IPS-11a (cell line): ENCODE measurements around the gene SPRED2.

Source experiments
- H3K4me3 ChIP-seq: one replicate; pipeline ENCODE4 v1.5.1; 2013; ENCODE audit warnings: low read depth, low read length, control low read depth

SPRED2 gene

GRCh38 chr2:65316072-65316471, 116.3 kb downstream of the SPRED2 start:
- no peak overlapping the region for H3K4me3 ChIP-seq

DNA sequence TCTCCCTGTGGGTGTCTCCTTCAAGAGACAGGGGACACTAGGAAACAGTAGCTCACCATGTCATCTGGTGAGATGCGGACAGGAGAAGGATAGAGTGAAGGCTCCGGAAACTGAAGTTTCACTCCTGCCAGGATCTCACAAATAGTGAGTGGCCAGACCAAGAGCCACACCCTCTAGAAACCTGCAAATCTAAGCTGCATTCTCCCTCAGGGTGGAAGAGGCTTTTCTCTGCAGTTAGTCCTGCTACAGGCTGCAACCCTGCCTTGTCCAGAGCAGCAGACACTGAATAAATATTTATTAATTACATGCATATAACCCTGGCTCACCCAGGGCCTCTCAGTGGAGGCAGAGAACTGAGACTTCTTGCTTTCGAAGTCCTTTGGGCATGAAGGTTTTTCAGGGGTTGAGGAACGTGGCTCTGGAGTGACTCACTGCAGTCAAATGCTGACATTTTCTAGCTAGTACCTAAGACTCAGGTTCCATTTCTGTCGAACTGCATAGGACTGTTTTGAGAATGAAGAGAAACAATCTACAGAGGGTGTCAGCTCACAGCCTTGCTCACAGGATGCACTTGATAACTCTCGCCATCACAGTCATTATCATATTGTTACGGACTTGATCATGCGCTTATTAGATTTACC, 117.5 kb downstream of the SPRED2 start:
- no peak overlapping the region for H3K4me3 ChIP-seq

DNA sequence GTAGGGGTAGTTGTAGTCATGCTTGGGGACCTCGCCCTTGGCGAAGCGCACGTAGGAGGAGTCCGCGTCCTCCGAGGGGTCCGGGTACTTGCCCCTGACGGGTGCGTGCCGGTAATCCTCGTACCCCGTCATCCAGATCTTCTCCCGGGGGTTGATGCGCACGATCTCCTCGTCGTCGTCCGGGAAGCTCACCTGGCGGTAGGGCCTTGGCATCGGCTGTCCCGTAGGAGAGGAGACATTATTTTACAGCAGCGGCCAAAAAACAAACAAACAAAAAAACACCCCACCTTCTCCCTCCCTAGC, 118.5 kb downstream of the SPRED2 start:
- no peak overlapping the region for H3K4me3 ChIP-seq

GRCh38 chr2:65313126-65313953, 119.1 kb downstream of the SPRED2 start:
- H3K4me3 ChIP-seq, result no peak overlapping the region

DNA sequence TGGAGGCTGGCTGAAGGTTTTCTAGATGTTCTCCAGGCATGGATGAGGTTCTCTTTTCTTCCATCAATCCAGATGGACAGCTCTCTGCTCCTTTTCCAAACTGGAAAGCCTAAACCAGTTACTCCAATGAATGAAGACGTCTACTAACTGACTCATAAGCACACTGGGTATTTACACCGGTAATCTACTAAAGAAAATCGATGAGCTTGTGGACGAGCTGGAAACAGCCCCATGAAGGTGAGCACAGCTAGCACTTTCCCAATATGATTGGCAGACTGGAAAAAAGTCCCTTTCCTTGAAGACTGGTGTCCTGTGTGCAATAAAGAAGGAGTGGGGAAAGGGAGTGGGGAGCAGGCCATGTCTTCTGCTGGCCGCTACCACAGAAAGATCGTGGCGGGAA, 120.8 kb downstream of the SPRED2 start:
- H3K4me3 ChIP-seq, result no peak overlapping the region

GRCh38 chr2:65311049-65311448, 121.3 kb downstream of the SPRED2 start:
- H3K4me3 ChIP-seq, result no peak overlapping the region

GRCh38 chr2:65309699-65310098, 122.7 kb downstream of the SPRED2 start:
- no peak overlapping the region for H3K4me3 ChIP-seq

GRCh38 chr2:65305934-65306333, 126.5 kb downstream of the SPRED2 start:
- H3K4me3 ChIP-seq, result no peak overlapping the region

GRCh38 chr2:65300761-65301711, 131.4 kb downstream of the SPRED2 start:
- no peak overlapping the region for H3K4me3 ChIP-seq

DNA sequence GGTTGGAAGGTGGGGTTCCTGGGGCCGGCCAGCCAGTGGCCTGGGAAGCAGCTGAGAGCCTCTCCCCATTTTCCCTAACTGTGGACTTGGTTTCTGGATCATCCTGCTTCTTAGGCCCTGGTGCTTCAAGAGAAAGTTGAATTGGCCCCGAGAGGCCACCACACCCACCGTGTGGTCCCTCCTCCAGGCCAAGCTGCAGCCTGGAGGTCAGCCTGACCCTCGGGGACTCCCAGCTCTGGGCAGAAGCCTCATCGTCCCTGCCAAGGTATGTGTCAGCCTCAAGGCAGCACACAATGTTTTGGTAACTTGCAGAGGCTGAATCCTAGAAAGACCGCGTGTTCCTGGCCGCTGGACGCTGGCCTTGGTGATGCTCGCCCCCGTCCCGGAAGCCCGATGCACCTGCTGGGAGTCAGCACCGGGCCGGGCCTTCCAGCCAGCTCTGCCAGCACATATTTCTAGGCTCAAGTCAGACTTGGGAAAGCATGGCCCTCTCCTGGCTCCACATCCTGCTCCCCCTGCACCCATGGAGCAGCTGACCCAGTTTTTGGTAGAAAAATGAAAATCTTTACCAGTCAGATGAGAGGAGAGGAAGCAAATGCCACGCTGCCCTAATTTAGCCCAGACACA, 132.2 kb downstream of the SPRED2 start:
- H3K4me3 ChIP-seq, result no peak overlapping the region

DNA sequence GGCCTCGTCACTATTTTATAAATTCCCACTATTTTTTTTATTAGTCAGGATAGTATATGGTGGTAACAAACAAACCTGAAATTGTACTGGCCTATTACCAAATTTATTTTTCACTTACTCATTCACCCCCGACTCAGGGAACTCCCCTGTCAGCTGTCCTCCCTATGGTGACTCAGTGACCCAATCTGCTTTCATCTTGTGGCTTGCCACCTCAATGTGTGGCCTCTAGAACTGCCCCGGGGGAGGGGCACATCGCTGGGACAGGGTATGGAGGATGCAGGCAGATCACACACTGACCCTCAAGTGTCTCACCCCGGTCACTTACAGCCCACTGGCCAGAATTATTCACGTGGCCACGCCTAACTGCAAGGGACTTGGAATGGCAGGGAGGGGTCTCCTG, 133.2 kb downstream of the SPRED2 start:
- H3K4me3 ChIP-seq, result no peak overlapping the region

DNA sequence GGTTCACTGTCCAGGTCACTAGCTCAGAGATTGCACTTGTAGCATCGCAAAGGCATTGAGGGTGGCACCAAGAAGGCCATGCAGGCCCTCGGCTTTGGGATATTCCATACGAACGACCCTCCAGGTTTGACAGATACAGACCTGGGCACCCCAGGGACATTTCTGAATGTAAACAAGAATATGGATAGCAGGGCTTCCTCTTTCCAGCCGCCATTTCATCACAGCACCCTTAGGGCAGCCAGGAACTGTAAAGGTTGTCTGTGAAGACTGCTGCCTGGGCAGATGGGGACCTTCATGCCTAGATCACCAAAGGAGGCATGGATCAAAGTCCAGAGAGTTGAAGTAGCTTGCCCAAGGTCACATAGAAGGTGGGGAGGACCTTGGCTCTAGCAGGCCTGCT, 134.3 kb downstream of the SPRED2 start:
- no peak overlapping the region for H3K4me3 ChIP-seq

DNA sequence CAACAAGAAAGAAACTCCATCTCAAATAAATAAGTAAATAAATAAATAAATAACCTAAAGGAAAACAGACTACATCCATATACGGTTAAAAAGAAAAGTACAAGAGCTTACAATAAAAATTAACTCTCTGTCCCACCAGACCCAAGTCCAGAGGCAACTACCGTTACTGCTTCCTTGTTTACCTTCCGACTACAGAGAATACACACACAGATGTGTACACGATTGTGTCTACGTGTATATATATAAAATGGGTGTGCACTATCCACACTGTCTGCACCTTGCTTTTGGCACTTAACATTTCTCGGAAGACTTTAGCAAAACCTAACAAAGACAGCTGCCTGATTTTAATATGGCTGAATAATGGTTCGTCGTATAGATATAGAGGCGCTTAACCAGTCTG, 134.9 kb downstream of the SPRED2 start:
- no peak overlapping the region for H3K4me3 ChIP-seq

- no peak overlapping the region for H3K4me3 ChIP-seq
Measured at GRCh38 chr2:65296971-65297370, 135.4 kb downstream of the SPRED2 start.

DNA sequence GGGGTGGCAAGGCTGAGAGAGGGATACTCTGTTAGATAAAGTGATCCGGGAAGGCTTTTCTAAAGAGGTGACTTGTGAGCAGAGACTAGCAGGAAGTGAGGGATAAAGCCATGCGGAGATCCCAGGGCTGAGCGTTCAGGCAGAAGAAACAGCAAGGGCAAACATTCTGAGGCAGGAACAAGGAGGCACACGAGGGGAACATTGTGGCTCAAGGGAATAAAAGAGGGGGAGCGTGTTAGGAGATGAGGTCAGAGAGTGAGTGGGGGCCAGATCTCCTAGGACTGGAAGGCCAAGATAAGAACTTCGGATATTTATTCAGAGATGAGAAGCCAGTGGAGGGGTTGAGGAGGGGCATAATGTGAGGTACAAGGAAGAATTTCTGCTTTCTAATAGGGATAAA, 137.7 kb downstream of the SPRED2 start:
- no peak overlapping the region for H3K4me3 ChIP-seq

DNA sequence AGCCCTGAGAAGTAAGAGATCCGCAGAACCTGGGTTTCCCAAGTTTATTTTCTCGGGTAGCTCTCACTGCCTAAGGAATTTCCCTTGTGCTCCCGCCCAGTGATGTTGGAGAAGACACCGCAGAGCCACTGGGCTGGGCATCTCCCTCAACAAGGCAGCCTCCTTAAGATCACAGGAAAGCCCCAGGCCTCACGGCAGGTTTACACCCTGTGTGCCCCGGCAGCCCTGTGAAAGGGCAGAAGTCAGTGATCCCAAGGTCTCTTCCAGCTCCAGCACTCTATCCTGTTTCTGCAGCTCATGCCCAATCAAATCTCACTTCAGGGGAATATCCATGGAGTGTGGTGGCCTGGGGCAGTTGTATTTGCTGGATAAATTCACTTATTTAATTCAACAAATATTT, 138.3 kb downstream of the SPRED2 start:
- no peak overlapping the region for H3K4me3 ChIP-seq

- no peak overlapping the region for H3K4me3 ChIP-seq
Measured at GRCh38 chr2:65293376-65293775, 139.0 kb downstream of the SPRED2 start.

- no peak overlapping the region for H3K4me3 ChIP-seq
Measured at GRCh38 chr2:65292461-65293011, 139.9 kb downstream of the SPRED2 start.

DNA sequence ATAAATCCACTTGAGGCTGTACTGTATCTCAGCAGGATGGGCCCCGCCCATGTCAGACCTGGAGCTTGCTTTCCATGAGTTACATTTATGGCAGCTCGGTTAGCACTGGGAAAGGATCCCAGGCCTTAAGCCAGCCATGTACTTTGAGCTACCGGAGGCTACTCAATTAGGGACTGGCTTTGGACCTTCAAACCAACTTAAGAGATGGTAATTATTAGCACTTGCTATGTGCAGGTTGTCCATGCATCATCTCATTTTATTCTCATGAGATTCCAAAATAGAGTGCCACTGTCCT, 140.3 kb downstream of the SPRED2 start:
- H3K4me3 ChIP-seq, result no peak overlapping the region

GRCh38 chr2:65291216-65292105, 140.9 kb downstream of the SPRED2 start:
- H3K4me3 ChIP-seq, result no peak overlapping the region
